Left ventricle myocardium inferior (tissue), 1 donor: ENCODE results near the gene NBAS. TPM values are rescaled to one million over a fixed set of nuclear protein-coding genes. Genes with fewer than 3 reads are reported as not detected.

Experiments used
- DNase-seq: peaks from one replicate; pipeline ENCODE4 v3.0.0-alpha.2; 2020
- H3K27ac ChIP-seq: fragments of 200-600 bp; replicated peaks from 2 replicates; pipeline ENCODE4 v1.8.0; 2021
- H3K27me3 ChIP-seq: fragments of 200-600 bp; 2 replicates; pipeline ENCODE4 v1.8.0; 2021; ENCODE audit warnings: low read depth
- H3K36me3 ChIP-seq: fragments of 200-600 bp; 2 replicates; pipeline ENCODE4 v1.8.0; 2021
- H3K4me1 ChIP-seq: fragments of 200-600 bp; 2 replicates; pipeline ENCODE4 v1.8.0; 2021
- H3K4me3 ChIP-seq: fragments of 200-600 bp; 2 replicates; pipeline ENCODE4 v1.8.0; 2021; ENCODE audit warnings: mild to moderate bottlenecking, moderate library complexity
- H3K9me3 ChIP-seq: fragments of 200-600 bp; replicated peaks from 2 replicates; pipeline ENCODE4 v1.8.0; 2021
- intact Hi-C: fragments of 100-400 bp; cut with micrococcal nuclease; formaldehyde crosslinking; loops from one replicate; pipeline ENCODE4 v1.11.0; 2022
- total RNA-seq: library from RNA; stranded (reverse); fragmentation: NEBNext Ultra II Directional; extraction: Animal tissue kit (Norgen Biotek cat#: 25700); gene quantifications from one replicate; pipeline ENCODE4 v1.2.1, GENCODE V29; 2021
- TF ChIP-seq, protein P1 (sequence below): fragments of 200-600 bp; IDR thresholded peaks from 2 replicates; pipeline ENCODE4 v1.8.0; 2021; ENCODE audit warnings: antibody characterized with exemption, mild to moderate bottlenecking, borderline replicate concordance
- donor health status: DM: no; HTN: yes; CAD: no; lungs with severe emphysema.

Gene NBAS
- total RNA-seq, 1 donor from 2014 or later = 50.6 TPM

DNA sequence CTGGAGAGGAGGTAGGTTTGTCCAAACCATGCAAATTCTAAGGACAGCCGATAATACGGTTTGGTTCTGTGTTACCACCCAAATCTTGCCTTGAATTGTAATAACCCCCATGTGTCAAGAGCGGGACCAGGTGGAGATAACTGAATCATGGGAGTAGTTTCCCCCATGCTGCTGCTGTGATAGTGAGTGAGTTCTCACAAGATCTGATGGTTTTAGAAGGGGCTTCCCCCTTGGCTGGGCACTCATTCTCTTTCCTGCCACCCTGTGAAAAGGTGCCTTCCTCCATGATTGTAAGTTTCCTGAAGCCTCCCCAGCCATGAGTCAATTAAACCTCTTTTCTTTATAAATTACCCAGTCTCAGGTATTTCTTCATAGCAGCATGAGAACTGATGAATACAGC is 295.2 kb downstream of the NBAS start:
- Histone ChIP-seq H3K4me3 (no peak overlapping the region), H3K9me3 (no peaks in the 10 kb centered on the region), H3K27ac (no peak overlapping the region), H3K27me3 (no peaks in the 10 kb centered on the region), H3K4me1 (no peaks in the 10 kb centered on the region), H3K36me3 (peaks cover 17% of the 10 kb centered on the region)
- TF ChIP-seq, protein P1, sequence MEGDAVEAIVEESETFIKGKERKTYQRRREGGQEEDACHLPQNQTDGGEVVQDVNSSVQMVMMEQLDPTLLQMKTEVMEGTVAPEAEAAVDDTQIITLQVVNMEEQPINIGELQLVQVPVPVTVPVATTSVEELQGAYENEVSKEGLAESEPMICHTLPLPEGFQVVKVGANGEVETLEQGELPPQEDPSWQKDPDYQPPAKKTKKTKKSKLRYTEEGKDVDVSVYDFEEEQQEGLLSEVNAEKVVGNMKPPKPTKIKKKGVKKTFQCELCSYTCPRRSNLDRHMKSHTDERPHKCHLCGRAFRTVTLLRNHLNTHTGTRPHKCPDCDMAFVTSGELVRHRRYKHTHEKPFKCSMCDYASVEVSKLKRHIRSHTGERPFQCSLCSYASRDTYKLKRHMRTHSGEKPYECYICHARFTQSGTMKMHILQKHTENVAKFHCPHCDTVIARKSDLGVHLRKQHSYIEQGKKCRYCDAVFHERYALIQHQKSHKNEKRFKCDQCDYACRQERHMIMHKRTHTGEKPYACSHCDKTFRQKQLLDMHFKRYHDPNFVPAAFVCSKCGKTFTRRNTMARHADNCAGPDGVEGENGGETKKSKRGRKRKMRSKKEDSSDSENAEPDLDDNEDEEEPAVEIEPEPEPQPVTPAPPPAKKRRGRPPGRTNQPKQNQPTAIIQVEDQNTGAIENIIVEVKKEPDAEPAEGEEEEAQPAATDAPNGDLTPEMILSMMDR = no peak
- intact Hi-C loops = no loop called here
- no peak for DNase-seq

DNA sequence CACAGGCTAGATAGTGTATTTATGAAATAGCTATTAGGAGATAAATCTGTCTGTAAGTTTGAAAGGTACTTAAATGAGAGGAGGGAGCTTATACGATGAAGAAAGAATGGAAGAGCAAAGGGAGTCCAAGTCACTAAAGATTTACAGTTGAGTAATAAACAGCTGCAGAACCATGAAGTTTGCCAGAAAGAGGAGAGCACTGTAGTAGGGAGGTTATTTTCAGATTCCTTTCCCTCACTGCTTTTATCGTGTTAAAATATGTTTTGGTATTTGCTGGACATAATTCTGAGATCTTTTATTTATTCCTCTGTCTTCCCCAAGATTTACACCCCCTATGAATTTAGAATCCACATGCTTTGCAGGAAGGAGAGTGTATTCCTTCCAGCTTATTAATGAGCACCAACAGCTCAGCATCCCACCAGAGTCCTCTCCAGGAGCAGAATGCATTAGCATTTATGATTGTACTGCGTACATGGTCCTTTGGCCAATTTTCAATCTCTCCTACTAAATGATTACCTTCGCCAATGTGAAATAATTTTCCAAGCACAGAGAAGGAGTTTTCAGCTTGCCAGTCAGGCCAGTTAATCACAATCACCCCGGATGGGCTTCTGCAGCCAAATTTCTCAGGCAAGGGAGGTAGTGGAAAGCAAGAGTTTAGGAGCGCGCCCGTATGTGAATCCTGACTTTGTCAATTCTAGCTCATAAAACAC is 297.0 kb downstream of the NBAS start:
- TF ChIP-seq, protein P1 = no peak
- intact Hi-C loops = no loop called here
- Histone ChIP-seq H3K27me3 (no peaks in the 10 kb centered on the region), H3K27ac (no peak overlapping the region), H3K36me3 (peaks cover 26% of the 10 kb centered on the region), H3K9me3 (peaks cover 7% of the 10 kb centered on the region), H3K4me1 (no peaks in the 10 kb centered on the region), H3K4me3 (no peak overlapping the region)
- no peak for DNase-seq

DNA sequence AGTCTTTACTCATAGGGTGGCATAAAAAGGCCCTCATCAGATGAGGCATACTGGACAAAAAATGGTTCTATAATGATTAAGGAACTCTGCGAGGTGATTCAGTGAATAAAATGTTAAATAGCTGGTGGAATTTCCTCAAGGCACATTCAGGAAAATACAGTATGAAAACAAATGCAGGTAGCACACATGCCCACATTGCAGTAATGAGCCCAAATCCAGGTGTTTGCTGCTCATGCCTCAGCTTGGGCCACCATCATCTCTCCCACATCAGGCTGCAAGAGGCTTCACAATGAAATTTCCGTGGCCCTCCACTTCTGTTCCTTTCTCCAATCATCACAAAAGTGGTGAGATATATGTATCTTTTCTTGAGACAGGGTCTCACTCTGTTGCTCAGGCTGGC is 298.3 kb downstream of the NBAS start:
- Histone ChIP-seq H3K4me3 (no peak overlapping the region), H3K4me1 (no peaks in the 10 kb centered on the region), H3K27me3 (no peaks in the 10 kb centered on the region), H3K27ac (no peak overlapping the region), H3K36me3 (peaks cover 23% of the 10 kb centered on the region), H3K9me3 (peaks cover 18% of the 10 kb centered on the region)
- DNase-seq = no peak
- TF ChIP-seq, protein P1 = no peak
- intact Hi-C loops = no loop called here

DNA sequence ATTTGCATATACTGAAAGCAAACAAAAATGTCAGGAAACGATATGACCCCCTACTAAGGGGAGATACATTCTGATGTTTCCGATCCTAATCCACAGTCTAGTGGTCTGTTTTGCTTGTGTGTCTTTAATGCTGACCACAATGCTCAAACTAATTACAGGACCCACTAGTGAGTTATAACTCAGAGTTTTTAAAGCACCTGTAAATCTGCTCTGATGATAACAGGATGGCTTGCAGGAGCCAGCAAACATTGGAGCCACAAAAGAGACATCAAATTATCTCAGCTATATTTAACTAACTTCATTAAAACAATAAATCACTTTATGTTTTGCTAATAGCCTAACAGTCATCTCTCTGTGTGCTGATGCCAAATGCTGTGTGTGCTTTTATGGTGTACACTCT is 300.3 kb downstream of the NBAS start:
- no peak for DNase-seq
- peaks cover 27% of the 10 kb centered on the region for H3K36me3 ChIP-seq
- no peak overlapping the region for H3K27ac ChIP-seq
- TF ChIP-seq, protein P1 = no peak
- peaks cover 18% of the 10 kb centered on the region for H3K9me3 ChIP-seq
- H3K4me3 ChIP-seq = no peak overlapping the region
- no peaks in the 10 kb centered on the region for H3K27me3 ChIP-seq
- intact Hi-C loops = no loop called here
- H3K4me1 ChIP-seq = no peaks in the 10 kb centered on the region

DNA sequence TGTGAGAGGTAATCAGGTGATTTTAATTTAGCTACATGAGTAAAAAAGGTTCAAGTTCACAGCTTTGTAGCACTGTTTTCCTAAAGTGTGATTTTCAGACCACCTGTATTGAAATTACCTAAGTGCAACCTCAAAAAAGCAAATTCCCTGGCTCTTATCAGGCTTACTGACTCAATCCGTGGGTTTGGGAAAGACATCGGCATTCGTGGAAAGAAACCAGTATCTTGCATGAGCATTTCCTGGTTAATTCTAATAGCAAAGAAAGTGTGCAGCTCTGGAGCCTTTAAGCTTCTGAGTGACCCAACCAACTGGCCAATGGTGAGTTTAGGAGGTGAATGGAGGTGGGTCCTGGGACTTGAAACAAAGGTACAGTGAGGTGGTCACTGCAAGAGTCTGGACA is 300.9 kb downstream of the NBAS start:
- no peak overlapping the region for H3K4me3 ChIP-seq
- H3K4me1 ChIP-seq = no peaks in the 10 kb centered on the region
- H3K27ac ChIP-seq = no peak overlapping the region
- no peak for DNase-seq
- H3K36me3 ChIP-seq = peaks cover 29% of the 10 kb centered on the region
- no peaks in the 10 kb centered on the region for H3K27me3 ChIP-seq
- H3K9me3 ChIP-seq = peaks cover 18% of the 10 kb centered on the region
- TF ChIP-seq, protein P1 = no peak
- intact Hi-C loops = no loop called here
